DMS 273 treated with DMSO at 0.1 percent for 48 hours (cell line): ENCODE results near the gene RPS25.
"Not testable (repeated sequence)": the region's sequence is repeated elsewhere in the genome, so short reads cannot be mapped to it uniquely, and the experiment has no call there.

ENCODE experiments used
- DNase-seq: peaks from one replicate; lab custom pipeline; 2025; lab: John Stamatoyannopoulos, UW

Gene RPS25

DNA sequence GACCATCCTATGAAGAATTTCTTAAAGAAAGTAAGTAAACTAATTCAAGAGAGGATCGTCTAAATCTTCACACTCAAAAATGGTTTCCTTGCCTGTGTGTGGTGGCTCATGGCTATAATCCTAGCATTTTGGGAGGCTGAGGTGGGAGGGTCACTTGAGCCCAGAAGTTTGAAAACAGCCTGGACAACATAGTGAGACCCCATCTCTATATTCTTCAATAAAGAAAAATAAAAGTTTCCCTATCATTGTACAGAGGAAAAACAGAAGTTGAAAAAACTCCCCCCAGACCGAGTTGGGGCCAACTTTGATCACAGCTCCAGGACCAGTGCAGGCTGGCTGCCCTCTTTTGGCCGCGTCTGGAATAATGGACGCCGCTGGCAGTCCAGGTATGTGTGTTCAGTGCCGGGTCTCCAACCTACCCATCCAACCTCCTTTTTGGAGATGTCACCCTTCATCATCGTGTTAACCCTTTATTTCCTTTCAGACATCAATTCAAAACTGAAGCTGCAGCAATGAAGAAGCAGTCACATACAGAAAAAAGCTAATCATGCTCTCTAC, 3.0 kb downstream of the RPS25 start:
- no peak for DNase-seq

- no peak for DNase-seq
These were observed 3.8 kb downstream of the RPS25 start for GRCh38 chr11:119014209-119014924.

- DNase-seq = no peak
These were observed 5.4 kb downstream of the RPS25 start for GRCh38 chr11:119012629-119013170.

DNA sequence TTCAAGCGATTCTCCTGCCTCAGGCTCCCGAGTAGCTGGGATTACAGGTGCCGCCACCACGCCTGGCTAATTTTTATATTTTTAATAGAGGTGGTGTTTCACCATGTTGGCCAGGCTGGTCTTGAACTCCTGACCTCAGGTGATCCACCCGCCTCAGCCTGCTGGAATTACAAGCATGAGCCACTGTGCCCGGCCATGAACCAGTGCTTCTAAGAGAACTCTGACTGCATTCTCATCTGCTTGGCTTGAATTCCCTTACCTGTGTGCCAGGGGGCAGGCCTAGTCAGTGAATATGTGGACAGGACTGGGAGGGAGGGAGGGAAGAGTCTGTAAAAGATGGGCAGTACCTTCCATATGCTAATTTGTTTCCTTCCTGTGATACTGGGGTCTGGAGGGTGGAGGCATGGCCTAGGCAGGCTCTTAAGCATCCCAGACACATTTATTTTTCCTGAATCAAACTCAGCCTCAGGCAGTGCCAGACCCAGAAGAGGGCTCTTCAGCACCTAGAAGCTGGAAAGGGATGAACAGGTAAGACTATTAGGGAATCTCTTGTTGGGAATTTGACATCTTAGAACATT, 6.6 kb downstream of the RPS25 start:
- DNase-seq = no peak

GRCh38 chr11:119006656-119007055, 11.5 kb downstream of the RPS25 start:
- no peak for DNase-seq

DNA sequence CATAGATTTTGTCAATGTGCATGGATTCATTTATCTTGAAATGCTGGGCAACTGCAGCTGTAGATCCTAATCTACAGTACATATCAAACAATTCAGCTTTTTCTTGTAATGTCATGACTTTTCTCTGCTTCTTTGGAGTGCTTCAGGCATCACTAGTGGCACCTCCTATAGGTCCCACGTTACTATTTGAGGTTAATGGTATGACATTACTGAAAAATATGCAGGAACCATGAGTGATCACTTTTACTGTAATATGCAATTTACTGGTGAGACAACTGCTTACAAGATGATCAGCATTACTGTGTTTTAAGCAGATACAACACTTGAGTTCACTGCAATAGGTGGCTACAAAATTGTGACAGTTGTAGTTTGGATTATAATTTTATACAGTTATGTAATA, 17.2 kb downstream of the RPS25 start:
- no peak for DNase-seq

- DNase-seq = no peak
These were observed 19.3 kb downstream of the RPS25 start for GRCh38 chr11:118998822-118999221.

GRCh38 chr11:118998388-118998717, 19.8 kb downstream of the RPS25 start:
- DNase-seq = no peak

- peak; percentile 64 for DNase-seq
These were observed 20.3 kb downstream of the RPS25 start, which contains the start of gene CENATAC for GRCh38 chr11:118997627-118998387. CENATAC (plus strand) TSS chr11:118998138; CDS start chr11:118998198, 60 bp downstream.

DNA sequence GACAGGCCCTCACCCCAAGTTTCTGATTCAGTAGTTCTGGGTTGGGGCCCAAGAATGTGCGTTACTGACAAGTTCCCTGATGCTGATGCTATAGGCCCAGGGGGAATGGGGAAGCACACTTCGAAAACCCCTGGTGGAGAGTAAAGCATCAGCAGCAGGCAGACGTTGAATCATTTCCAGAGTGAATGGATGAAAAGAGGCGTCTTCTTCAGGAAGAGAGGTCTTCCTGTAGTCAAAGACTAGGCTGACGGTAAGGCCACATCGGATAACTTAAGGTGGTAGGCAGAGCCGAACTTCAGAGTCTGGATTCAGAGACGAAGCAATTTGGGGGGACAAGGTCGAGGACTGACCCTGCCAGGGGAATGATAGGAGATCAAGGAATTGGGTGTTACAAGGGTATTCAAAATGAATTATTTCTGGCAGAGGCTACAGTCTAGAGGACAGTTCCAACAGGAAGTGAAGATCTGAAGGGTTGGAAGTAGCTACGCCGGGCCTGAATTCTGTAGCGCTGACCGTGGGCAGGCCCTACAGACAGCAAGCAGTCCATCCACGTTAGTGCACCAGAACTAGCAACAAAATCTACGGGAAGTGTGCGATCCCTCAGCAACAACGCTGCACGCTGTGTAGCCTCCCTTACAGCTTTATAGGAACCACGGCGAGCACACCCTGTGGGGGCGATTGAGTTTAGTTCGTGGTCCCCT, 21.1 kb downstream of the RPS25 start:
- no peak for DNase-seq

DNA sequence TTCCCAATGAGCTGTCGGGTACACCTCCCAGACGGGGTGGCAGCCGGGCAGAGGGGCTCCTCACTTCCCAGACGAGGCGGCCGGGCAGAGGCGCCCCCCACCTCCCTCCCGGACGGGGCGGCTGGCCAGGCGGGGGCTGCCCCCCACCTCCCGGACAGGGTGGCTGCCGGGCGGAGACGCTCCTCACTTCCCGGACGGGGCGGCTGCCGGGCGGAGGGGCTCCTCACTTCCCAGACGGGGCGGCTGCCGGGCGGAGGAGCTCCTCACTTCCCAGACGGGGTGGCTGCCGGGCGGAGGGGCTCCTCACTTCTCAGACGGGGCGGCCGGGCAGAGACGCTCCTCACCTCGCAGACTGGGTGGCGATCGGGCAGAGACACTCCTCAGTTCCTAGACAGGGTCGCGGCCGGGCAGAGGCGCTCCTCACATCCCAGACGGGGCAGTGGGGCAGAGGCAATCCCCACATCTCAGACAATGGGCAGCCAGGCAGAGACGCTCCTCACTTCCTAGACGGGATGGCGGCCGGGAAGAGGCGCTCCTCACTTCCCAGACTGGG, 26.6 kb downstream of the RPS25 start:
- not testable (repeated sequence) for DNase-seq

DNA sequence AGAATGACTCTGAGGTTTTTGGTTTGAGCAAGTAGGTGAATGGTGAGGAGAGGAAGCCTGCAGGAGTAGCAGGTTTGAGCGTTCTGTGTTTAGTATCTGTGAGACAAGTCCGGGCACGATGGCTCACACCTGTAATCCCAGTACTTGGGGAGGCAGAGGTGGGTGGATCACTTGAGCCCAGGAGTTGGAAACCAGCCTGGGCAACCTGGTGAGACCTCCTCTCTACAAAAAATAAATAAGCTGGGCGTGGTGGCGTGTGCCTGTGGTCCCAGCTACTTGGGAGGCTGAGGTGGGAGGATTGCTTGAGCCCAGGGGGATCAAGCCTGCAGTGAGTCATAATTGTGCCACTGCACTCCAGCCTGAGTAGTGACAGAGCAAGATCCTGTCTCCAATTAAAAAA, 29.9 kb downstream of the RPS25 start:
- DNase-seq = no peak

DNA sequence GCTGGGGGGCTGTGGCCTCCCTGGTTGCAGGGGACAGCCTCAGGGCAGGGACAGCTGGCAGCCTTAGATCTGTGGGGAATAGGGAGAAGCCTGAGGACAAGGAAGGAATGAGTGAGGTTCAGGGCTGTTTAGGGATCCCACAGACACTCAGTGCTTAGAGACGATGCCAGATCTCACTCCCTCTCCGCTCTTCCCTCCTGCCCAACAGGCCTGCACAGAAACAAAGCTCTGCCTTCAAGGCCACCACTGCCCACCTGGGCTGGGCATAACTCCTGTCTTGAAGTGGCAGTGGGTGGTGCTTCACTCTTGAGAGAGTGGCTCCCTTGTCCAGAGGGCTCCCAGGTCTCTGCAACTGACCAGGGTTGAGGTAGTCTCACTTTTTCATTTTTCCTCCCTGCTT, 33.3 kb downstream of the RPS25 start:
- DNase-seq = no peak

- not testable (repeated sequence) for DNase-seq
These were observed 33.8 kb downstream of the RPS25 start for GRCh38 chr11:118984337-118984736.

DNA sequence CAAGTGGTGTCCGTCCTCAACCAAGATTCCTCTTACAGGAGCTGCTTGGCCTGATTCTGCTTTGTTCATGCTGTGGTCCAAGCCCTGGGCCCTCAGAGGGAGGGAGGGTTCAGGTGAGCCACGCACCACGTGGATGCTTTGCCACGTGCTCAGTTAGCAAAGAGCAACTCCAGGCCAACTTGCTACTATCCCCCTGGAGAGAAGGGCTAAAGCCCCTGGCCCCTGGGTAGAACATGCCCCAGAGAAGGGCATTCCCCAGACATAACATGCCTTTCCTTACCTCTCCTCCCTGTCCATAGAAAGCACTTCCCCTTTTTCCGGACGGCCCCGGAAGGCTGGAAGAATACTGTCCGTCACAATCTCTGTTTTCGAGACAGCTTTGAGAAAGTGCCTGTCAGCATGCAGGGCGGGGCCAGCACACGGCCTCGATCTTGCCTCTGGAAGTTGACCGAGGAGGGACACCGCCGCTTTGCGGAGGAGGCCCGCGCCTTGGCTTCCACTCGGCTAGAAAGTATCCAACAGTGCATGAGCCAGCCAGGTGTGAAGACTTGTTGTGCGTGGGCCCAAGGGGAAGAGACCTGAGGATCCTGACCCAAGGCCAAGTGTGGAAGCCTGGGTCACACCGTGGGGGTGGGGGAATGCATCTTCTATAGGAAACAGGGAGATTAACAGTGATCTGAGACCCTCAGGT, 37.8 kb downstream of the RPS25 start:
- DNase-seq = no peak

GRCh38 chr11:118979434-118979833, 38.7 kb downstream of the RPS25 start:
- no peak for DNase-seq

DNA sequence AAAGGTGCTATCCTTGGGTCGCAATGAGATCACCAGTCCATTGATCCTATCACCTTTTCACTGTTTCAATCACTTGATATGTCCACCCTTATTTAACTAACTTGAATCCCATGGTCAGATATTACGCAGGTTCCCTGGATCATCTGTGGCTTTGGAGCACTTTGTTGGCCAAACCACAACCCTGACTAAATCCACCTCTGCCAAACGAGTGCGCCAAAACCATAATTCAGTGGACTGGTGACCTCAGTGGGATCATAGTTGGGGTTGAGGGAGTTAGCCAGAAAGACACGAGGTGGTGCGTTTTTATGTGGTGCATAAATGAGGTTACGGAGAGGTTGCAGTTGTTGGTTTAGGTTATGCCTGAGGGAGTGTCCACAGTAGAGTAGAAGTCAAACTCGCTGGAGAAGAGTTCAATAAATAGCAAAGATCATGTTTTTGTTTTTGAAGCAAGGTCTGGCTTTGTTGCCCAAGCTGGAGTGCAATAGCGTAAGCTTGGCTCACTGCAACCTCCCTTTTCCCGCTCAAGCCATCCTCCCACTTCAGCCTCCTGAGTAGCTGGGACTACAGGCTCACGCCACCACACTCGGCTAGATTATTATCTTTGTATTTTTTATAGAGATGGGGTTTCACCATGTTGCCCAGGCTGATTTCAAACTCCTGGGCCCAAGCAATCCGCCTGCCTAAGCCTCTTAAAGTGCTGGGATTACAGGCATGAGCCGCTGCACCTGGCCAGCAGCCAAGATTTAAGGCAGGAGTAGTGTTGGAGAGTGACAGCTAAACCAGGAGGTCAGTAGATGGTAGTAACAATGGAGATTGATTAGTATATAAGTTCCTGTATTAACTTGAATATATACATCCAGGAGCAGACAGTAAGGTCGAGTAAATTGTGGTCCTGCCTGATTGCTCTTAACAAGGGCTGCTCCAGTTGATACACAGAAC, 42.1 kb downstream of the RPS25 start:
- DNase-seq = no peak

DNA sequence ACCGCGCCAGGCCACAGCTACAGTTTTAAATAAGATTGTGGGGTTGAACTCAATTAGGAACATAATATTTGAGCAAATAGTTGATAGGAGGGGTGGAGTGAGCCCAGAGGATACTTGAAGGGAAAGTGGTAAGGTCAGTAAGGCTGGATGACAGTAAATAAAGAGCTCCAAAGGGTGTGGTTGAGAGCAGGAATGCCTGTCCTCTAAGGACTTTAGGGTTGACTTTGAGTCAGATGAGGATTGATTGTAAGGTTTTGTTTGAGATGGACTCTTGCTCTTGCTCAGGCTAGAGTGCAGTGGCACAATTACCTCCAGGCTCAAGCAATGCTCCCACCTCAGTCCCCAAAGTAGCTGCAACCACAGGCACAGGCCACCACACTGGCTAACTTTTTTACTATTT, 44.2 kb downstream of the RPS25 start:
- no peak for DNase-seq

GRCh38 chr11:118971646-118972045, 46.5 kb downstream of the RPS25 start, which contains the start of gene FOXR1:
FOXR1 (plus strand) TSS chr11:118971761; CDS start chr11:118971932, 171 bp downstream.
- DNase-seq = no peak

- not testable (repeated sequence) for DNase-seq
These were observed 48.6 kb downstream of the RPS25 start for GRCh38 chr11:118969508-118969907.
